ENCODE results near the gene FRMD3.

FRMD3 gene

DNA sequence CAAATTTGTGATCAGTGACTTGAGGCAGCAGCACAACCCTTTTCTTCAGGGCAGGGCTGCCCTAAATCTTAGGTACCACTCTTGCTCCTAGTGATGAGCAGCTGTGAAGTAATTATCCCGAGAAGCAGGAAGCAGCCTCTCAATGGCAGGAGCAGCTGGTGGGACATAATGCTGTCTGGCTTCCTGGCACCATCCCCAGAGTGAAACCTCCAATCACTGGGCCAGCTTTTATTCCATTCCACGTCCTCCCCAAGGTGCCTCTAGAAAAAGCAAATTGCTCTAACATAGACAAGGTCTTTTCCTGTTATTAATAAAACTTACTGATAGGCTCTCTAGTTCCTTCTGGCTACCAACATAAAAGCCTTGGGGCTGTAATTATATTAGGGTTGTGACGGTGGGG is 154.0 kb downstream of the FRMD3 start:
- TF ChIP-seq, protein P1, sequence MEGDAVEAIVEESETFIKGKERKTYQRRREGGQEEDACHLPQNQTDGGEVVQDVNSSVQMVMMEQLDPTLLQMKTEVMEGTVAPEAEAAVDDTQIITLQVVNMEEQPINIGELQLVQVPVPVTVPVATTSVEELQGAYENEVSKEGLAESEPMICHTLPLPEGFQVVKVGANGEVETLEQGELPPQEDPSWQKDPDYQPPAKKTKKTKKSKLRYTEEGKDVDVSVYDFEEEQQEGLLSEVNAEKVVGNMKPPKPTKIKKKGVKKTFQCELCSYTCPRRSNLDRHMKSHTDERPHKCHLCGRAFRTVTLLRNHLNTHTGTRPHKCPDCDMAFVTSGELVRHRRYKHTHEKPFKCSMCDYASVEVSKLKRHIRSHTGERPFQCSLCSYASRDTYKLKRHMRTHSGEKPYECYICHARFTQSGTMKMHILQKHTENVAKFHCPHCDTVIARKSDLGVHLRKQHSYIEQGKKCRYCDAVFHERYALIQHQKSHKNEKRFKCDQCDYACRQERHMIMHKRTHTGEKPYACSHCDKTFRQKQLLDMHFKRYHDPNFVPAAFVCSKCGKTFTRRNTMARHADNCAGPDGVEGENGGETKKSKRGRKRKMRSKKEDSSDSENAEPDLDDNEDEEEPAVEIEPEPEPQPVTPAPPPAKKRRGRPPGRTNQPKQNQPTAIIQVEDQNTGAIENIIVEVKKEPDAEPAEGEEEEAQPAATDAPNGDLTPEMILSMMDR (conservative IDR thresholded peaks at IDR 0.05), result no peak
- H3K27ac ChIP-seq, result no peak overlapping the region

DNA sequence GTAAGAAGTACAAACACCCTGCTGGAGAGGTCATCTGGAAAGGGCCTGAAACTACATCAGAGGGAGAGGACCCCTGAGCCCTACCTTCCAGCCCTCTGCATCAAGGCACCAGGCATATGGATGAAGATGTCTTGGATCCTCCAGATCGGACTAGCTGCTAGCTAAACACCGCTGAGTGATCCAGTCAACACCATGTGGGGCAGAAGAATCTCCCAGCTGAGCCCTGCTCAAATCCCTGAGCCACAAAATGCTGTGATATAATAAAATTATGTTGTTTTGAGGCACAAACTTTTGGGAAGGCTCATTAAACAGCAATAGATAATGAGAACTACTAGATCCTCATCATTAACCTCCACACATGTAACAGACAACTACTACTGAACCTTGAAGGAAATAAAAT is 155.2 kb downstream of the FRMD3 start:
- no peak overlapping the region for H3K27ac ChIP-seq
- TF ChIP-seq, protein P1 (conservative IDR thresholded peaks at IDR 0.05), result no peak

DNA sequence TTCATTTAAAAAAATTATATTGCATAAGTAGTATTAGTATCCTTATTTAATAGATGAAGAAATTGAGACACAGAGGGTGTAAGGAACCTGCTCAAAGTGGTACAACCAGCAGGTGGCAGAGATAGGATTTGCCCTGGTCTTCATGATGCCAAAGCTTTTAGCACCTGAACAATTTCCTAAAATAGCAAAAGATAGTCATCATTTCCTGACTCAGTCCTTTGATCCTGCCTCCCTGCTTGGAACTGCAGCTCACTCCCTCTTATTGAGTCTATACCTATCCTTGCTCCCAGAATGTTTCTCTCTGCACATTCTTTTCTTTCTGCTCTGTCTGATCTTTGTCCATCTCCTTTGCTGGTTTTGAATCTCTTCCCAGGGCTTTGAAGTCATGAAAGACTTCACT is 155.8 kb downstream of the FRMD3 start:
- TF ChIP-seq, protein P1 (conservative IDR thresholded peaks at IDR 0.05), result no peak
- no peak overlapping the region for H3K27ac ChIP-seq

DNA sequence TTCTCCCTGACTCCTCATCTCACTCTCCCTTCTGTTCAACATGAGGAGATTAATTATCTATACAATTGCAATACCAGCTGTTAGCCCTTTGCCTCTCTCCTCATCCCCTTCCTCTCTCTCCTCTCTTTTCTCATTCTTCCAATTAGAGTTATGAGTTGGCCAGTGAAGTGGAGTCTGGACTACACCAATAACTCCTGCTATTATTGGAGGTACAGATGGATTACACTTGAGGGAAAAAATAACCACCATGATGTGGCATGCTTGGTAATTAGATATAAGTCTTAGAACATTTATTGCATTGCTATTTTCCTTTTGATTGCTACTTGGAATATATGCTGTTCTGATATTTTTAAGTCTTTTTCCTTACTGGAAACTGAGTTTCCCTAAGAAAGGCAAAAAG is 159.2 kb downstream of the FRMD3 start:
- TF ChIP-seq, protein P1 (conservative IDR thresholded peaks at IDR 0.05), result no peak
- H3K27ac ChIP-seq, result no peak overlapping the region

DNA sequence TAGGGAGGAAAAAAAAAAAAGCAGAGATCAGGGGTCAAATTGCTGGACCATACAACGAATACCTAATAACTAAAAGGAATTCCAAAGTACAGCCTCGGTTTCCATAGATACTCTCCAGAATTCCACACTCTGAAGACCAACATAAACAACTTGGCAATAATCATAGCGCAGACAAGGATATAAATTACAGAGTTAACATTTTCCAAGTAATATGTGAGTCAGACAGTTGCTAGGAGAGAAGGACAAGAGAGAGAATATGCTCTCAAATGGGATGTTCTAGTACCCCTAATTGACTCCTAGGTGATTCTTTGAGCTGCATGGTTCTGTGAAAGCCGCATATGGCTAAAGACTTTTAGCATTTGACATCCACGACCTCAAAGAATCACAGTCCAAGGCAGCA is 165.2 kb downstream of the FRMD3 start:
- H3K27ac ChIP-seq, result no peak overlapping the region
- TF ChIP-seq, protein P1 (conservative IDR thresholded peaks at IDR 0.05), result no peak

DNA sequence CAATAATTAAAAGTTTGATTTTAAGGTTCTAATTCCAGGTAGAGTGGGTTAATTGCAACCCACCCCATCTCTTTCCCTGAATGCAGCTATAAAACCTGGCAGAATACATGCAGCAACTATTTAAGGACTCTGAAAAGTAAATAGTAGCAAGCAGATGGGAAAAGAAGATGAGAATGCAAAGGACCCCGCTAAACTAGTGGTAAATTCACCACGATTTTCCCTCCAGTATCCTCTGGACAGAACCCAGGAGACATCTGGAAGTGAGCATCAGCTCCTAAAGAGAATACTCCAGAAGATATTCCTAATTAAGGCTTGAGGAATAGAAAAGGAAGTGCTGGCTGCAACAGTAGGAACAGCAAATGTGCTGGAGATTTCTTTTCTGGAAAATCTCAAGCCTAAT is 170.9 kb downstream of the FRMD3 start:
- TF ChIP-seq, protein P1 (conservative IDR thresholded peaks at IDR 0.05), result no peak
- no peak overlapping the region for H3K27ac ChIP-seq

DNA sequence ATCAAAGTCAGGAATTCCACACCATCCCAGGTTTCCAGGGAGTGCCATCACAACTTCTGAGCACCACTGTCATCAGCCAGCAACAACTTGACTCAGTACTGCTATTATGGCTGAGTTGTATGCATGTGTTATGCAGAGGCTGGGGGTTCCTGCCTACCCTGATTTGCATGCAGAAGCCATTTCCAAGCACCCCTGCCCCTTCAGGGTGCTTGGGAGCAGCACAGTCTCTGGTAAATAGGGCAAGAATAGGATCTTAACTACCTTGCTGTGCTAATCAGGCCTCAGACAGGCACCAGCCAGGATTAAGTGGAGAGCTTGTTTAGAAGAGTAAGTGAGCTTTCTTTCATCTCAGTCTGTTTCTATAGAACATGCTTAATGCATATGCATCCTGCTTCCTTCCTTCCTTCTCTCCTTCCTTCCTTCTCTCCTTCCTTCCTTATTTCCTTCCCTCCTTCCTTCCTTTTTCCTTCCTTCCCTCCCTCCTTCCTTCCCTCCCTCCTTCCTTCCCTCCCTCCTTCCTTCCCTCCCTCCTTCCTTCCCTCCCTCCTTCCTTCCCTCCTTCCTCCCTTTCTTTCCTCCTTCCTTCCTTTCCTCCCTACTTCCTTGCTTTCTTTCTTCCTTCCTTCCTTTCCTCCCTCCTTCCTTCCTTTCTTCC is 175.7 kb downstream of the FRMD3 start:
- H3K27ac ChIP-seq, result no peak overlapping the region
- TF ChIP-seq, protein P1 (conservative IDR thresholded peaks at IDR 0.05), result no peak

All from VCaP (cell line).